Measurements from ENCODE around the gene RRP7A. TPM values are rescaled to one million over a fixed set of nuclear protein-coding genes. Genes with fewer than 3 reads are reported as not detected.

Gene RRP7A
- total and polyA plus RNA-seq, 2 donors (not counting 1 experiment from before 2014, with no cell fraction given): 18.3 to 98.5 TPM

DNA sequence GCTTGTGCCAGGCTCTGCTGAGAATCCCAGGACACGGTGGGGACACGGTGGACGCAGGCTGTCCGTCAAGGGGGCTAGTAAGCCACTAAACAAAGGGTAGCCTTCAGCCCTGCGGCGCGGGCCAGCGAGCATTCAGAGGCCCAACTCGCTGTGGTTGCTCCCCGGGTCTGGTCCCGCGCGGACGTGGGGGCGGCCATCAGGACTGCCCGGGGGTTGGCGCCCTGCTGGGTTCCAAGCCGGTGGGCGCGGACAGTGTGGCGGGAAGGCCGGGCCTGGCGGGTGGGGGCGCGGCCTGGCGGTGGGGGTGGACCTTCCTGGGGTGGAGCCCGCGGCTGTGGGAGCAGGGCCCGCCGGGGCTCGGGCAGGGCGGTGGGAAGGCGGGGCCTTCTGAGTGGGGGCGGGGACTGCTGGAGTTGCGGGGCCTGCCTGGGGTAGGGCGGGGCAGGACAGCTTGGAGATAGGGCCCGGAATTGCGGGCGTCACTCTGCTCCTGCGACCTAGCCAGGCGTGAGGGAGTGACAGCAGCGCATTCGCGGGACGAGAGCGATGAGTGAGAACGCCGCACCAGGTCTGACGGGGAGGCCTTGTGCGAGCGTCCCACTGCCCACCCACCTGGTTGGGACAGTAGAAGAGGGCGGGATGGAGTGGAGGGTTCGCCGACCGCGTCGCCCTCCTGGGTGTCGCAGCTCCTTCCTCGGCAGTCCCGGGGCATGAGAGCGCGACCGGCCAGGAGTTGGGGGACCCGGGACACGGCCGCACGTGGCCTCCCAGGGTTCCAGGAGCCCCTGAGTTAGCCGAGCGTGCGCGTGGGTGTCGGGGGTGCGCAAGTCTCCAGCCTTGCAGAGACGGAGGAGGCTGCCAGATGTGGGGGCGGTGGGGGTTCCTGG lies 34.1 kb upstream of the RRP7A start, which contains the start of gene SERHL2:
SERHL2 (plus strand) TSS at position 482 of the 887 bp plus-strand sequence; CDS start at position 547, 65 bp downstream.
- ChIA-PET CTCF (interaction anchor here (1.0 to 10.8 kb wide), 2 partner anchors 22 to 36 kb away, joined by 3 to 86 read pairs; no protein-coding TSS in a partner anchor), POLR2A (interaction anchor here (0.6 to 1.7 kb wide), 5 partner anchors 9 to 309 kb away, joined by 3 to 8 read pairs (median 4); partner anchors contain the start of gene POLDIP3)
- Mint-ChIP-seq H3K27ac (peak within 1 kb of the TSS; percentile 75), H3K9me3 (ENCODE audit: insufficient read depth) (no peaks in the 10 kb centered on the region), H3K4me3 (peak within 1 kb of the TSS; percentile 93), H3K4me1 (peaks cover 46% of the 10 kb centered on the region), H3K27me3 (no peaks in the 10 kb centered on the region)
- 2% methylated on average over 73 of the region's 75 CpGs for WGBS (ENCODE audit: insufficient coverage)
- DNase-seq (peak; percentile 92), ATAC-seq (ENCODE audit: low read depth) (peak; percentile 95)
- Histone ChIP-seq H3K36me3 (replicated peaks in 1 of 2; ENCODE audit: control extremely low read depth in 1 of 2, control insufficient read depth in 1 of 2, extremely low read depth in 1 of 2, insufficient read depth in 2 of 2, low read length in 1 of 2) (no peaks in the 10 kb centered on the region), H3K4me2 (replicated peaks; ENCODE audit: low read depth, low read length, poor library complexity, severe bottlenecking) (peak within 1 kb of the TSS; percentile 98), H3K27me3 (replicated peaks in 1 of 4; ENCODE audit: control extremely low read depth in 1 of 4, control insufficient read depth in 3 of 4, insufficient read depth in 4 of 4, low read length in 3 of 4) (no peaks in the 10 kb centered on the region), H3K9ac (ENCODE audit: low read length) (peak within 1 kb of the TSS; percentile 75), H3K4me3 (ENCODE audit: control extremely low read depth in 1 of 5, extremely low read depth in 1 of 5, insufficient read depth in 1 of 5, low read depth in 2 of 5, low read length in 4 of 5) (peak within 1 kb of the TSS in 4 of 5 experiments; percentile 65 to 73 (median 70)), H3K79me2 (ENCODE audit: control insufficient read depth, insufficient read depth, low read length) (no peaks in the 10 kb centered on the region), H3K4me1 (ENCODE audit: control insufficient read depth in 2 of 2, insufficient read depth in 2 of 2, low read length in 2 of 2) (peaks cover 39 to 50% of the 10 kb centered on the region in 2 donors), H3K9me3 (ENCODE audit: control extremely low read depth in 1 of 3, control insufficient read depth in 2 of 3, insufficient read depth in 1 of 3, low read length in 2 of 3) (no peaks in the 10 kb centered on the region), H3K27ac (ENCODE audit: low read length in 2 of 2) (peak within 1 kb of the TSS; percentile 62 to 69), H2AFZ (ENCODE audit: insufficient read depth, low read depth, low read length, poor library complexity, severe bottlenecking) (peak within 1 kb of the TSS; percentile 91), H4K20me1 (ENCODE audit: control insufficient read depth, insufficient read depth, low read length, poor library complexity, severe bottlenecking) (no peaks in the 10 kb centered on the region)
- TF ChIP-seq, protein P1, sequence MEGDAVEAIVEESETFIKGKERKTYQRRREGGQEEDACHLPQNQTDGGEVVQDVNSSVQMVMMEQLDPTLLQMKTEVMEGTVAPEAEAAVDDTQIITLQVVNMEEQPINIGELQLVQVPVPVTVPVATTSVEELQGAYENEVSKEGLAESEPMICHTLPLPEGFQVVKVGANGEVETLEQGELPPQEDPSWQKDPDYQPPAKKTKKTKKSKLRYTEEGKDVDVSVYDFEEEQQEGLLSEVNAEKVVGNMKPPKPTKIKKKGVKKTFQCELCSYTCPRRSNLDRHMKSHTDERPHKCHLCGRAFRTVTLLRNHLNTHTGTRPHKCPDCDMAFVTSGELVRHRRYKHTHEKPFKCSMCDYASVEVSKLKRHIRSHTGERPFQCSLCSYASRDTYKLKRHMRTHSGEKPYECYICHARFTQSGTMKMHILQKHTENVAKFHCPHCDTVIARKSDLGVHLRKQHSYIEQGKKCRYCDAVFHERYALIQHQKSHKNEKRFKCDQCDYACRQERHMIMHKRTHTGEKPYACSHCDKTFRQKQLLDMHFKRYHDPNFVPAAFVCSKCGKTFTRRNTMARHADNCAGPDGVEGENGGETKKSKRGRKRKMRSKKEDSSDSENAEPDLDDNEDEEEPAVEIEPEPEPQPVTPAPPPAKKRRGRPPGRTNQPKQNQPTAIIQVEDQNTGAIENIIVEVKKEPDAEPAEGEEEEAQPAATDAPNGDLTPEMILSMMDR (IDR thresholded peaks at IDR 0.05): no peak
- no peak for TF ChIP-seq EZH2 (IDR thresholded peaks at IDR 0.05; ENCODE audit: borderline replicate concordance, insufficient read depth, low read depth, low read length, poor library complexity, severe bottlenecking)
- intact Hi-C loops (cut with micrococcal nuclease): loop anchor here (2.0 to 5.0 kb wide), 4 partner anchors 35 to 111 kb away; partner anchors contain the start of genes POLDIP3 and RRP7A

Measured in B cell (primary cell).